GM12892 (cell line): ENCODE measurements around the gene CXCL9.

Experiments used
- POLR2A ChIP-seq: IDR thresholded peaks from 2 replicates; pipeline ENCODE4 v1.6.1; 2011; ENCODE audit warnings: low read depth, low read length, control low read depth
- POLR2AphosphoS5 ChIP-seq: IDR thresholded peaks from 2 replicates; pipeline ENCODE4 v1.6.1; 2011; ENCODE audit warnings: low read depth, low read length, control low read depth
- TAF1 ChIP-seq: IDR thresholded peaks from 2 replicates; pipeline ENCODE4 v1.6.1; 2011; ENCODE audit warnings: low read depth, mild to moderate bottlenecking, control low read depth, low read length, borderline replicate concordance

- TF ChIP-seq POLR2A (no peak), TAF1 (no peak), POLR2AphosphoS5 (no peak)
Measured at GRCh38 chr4:75997946-75998345, 9.4 kb downstream of the CXCL9 start.
